ENCODE measurements around the gene EYS.
A peak's percentile ranks its signal among the peaks of the same experiment; 100 is the strongest.
"Not testable (repeated sequence)": the region's sequence is repeated elsewhere in the genome, so short reads cannot be mapped to it uniquely, and the experiment has no call there.

EYS gene

DNA sequence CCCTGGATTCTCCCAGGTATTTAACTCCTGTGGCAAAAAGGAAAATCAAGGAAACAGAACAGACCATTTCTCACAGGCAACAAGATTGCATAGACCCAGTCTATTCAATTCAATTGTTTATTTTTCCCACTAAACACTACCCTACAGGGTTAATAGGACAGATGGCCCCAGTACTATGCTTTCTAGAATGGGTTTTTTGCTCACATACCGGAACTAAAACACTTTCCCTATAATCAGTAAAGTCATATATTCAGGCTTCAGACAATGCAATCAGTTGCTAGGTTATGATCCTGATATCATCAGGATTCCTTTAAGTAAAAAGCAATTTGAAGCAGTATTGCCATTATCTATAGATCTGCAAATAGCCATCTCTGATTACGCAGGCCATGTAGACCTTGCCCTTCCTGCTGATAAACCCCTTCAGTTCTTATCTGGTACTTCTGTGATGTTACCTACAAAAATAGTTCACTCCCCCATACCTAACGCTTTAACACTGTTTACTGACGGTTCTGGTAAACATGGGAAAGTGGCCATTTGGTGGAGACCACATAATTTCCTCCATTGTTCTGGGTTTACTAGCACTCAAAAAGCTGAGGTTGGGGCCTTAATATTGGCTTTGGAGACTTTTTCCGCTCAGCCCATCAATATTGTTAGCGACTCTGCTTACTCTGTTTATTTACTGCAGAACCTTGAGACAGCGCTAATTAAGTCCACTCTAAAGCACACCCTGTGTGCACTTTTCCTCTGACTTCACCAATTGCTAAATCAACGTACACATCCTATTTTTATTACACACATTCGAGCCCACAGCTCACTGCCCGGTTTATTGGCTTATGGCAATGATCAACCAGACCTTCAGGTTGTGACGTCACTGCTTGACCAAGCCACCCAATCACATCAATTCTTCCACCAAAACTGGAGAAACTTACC, 1405.5 kb downstream of the EYS start:
- DNase-seq (ENCODE audit: low spot score), result no peak

DNA sequence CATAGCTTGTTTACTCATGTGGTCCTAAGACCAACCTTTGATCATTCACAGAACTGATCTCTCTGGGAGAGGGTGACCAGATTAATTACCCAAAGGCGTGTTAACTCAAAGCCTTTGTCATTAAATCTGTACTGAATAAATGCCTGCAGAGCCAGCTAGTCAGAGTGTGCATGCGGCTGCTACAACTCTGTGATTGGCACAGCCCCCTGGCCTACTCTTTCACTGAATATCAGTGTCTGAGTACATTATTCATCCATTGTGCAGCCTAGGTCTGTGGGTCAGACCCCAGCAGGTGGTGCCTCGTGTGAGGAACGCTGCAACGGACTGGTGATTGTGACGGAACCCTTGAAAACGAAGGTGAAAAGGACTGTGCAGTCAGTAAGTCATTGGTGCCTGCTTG, 1407.8 kb downstream of the EYS start:
- no peak for DNase-seq (ENCODE audit: low spot score)

DNA sequence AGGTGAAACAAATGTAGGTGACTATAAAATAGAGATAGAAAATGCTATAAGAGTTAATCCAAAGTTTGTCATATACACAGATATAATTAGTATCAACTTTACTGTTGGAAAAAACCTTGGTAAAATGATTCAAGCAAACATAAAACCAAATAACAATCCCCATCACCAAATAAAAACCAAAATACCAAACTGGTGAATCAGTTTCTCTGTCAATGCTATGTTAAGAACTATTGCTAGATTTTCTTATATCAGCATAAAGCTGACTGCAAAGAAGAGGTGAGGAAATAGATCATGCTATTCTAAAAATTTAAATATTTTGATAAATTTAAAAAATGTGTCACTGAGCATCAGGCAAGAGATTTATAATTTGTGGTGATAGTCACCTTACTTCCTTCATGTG, 1413.0 kb downstream of the EYS start:
- no peak for DNase-seq (ENCODE audit: low spot score)

DNA sequence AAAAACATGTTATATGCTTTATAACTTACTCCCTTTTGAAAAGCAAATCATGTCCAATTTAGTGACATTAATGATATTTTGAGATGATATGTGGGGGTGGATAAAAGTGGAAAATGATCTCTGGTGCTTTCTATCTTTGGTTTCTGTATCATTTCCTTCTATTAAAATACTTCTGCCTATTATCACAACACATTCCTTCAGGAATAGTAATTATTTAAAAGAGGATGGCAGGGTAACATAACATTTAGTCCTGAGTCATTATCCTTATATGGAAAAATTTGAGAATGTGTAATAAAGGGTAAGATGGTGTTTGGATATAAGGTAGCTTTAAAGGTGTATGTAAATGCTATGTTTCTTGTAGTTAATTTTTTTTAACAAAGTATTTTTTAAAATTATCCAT, 1413.7 kb downstream of the EYS start:
- DNase-seq (ENCODE audit: low spot score), result no peak

GRCh38 chr6:64290867-64291266, 1416.2 kb downstream of the EYS start:
- no peak for DNase-seq (ENCODE audit: low spot score)

- DNase-seq (ENCODE audit: low spot score), result no peak
These were observed 1417.1 kb downstream of the EYS start for GRCh38 chr6:64289931-64290330.

- DNase-seq (ENCODE audit: low spot score), result no peak
These were observed 1418.7 kb downstream of the EYS start for GRCh38 chr6:64288351-64288750.

- DNase-seq (ENCODE audit: low spot score), result no peak
These were observed 1425.9 kb downstream of the EYS start for GRCh38 chr6:64281167-64281566.

GRCh38 chr6:64280569-64280968, 1426.5 kb downstream of the EYS start:
- DNase-seq (ENCODE audit: low spot score), result peak; percentile 28

DNA sequence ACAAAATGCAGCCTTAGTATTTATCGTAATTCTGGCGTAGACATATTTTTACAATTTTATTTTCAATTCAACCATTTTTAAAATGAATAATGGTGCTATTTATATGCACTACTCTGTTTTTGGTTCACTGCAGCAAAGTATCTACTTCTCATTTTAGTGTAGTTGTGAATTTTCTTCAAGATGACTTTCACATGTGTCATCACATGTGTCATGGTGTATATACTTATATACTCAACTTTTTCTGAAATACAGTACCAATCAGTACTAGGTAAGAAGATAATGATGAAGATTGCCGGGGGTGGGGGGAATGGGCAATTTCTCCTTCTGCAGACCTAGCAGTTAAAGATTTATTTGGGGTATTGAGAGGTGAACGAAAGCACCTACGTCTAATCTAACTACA, 1436.9 kb downstream of the EYS start:
- DNase-seq (ENCODE audit: low spot score), result no peak

DNA sequence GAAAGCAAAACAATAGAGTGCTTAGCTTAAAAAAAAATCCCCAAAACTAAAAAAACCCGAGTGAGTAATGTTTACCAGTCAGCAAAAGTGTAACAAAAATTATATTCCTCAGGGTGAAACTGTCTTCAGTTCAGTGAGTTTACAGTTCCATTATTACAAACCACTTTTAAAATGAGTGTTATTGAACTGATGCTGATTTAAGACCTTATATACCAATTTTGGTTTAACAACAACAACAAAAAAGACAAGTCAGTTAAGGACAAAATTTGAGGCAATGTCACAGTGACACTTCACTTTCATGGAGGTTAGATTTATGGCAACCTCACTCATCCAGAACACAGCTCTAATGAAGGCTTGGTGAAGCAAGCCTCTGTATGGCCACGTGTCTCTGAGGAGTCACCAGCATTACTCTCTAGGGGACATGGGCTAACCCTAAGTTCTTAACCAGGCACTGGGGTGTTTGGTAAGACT, 1440.6 kb downstream of the EYS start:
- DNase-seq (ENCODE audit: low spot score), result no peak

GRCh38 chr6:64263778-64264177, 1443.2 kb downstream of the EYS start:
- no peak for DNase-seq (ENCODE audit: low spot score)

DNA sequence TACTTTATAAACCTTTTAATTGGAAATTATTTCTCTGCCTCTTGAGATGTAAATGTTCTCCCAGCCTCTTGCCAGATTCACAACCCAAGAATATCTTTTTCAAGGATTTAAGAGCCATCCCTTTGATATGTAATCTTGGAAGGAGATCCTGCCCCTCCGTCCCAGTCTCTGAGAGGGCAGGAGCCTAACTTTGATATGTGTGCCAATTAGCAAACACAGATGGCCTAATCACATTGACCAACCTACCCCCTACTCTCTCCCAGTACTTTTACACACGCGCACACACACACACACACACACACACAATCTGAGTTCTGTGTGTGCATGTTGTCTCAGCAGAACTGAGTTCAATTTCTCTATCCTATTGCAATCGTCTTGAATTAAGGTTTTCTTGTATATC, 1447.7 kb downstream of the EYS start:
- DNase-seq (ENCODE audit: low spot score), result no peak

DNA sequence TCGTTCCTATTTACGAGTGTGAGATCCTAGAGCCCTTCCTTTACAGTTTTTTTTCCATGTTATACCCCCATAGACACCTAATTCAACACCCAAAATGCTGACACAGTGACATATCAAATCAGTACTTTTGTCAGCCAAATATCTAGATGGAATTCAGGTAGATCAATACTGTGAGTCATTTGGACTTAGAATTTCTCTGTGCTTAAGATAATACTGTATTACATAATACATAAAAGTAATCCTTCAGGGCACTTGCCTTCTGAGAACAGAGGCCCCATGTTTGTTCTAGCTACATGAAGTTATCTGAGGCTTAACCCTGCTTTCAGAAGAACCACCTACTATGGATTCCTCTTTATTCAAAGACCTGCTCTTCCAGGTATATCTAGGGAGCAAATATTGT, 1448.3 kb downstream of the EYS start:
- no peak for DNase-seq (ENCODE audit: low spot score)

DNA sequence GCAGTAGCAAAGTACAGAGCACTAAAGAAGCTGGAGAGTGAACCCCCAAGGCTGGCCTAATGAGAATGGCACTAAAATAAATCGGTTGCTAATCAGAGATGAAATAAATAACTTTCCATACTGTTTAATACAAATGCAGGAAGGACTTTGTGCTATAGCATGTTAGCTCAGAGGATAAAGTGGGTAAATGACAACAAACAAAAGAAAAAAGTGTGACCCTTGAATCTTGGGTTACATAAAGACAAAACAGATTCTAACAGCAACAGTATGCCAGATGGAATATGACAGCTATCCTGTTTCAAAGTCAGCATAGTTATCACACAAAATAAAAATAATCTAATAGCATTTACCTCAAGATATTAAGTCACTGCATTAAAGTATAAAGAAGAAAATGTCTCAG, 1448.7 kb downstream of the EYS start:
- no peak for DNase-seq (ENCODE audit: low spot score)

DNA sequence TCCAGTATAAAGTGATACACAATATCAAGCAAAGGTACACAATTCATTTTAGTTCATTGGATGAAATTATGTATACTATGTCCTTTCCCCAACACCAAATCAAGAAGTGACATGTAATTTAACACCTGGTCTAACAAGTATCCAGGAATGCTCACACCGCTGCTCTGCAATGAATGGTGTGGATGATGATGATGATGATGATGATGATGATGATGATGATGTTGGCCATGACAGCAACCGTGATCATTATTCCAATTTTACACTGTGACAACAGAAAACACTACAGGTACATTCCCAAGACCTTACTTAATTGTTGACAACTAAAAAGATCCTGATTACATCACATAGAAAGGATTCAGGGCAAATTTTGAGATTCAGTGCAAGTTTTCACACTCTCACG, 1449.4 kb downstream of the EYS start:
- no peak for DNase-seq (ENCODE audit: low spot score)

DNA sequence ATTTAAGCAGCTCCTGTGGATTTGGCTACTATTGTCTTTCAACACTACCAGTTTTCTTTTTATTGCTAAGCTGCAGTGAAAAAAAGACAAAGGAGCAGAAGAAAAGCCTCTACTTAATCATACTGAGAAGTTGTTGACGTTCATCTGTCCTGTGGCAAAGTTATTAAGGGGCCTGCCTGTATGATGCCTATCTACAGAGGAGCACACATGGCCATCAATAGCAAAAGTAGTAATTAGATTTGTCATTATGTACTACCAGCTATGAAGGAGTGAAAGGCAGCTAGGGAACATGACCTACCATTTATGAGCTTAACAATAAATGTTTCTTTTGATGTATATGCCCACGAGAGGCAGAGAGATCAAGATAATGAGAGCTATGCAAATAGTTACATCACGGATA, 1450.5 kb downstream of the EYS start:
- DNase-seq (ENCODE audit: low spot score), result no peak

- DNase-seq (ENCODE audit: low spot score), result no peak
These were observed 1452.0 kb downstream of the EYS start for GRCh38 chr6:64255000-64255399.

DNA sequence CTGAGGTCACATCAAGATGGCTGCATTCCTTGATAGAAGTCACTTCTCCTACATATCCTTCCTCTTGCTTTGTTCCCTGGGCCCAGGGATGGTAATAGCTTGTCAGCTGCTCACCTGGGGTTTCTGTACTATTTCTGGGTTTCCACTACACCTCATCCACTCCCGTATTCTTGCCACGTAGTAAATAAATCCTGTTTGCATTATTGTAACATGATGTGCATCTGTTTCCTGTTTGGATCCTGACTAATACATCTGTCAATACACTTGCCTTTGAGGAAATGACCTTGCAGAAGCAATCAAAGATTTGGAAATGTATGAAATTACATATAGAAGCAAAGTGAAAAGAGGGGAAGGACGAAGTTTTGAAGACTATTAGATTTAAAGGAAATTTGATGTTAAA, 1452.5 kb downstream of the EYS start:
- no peak for DNase-seq (ENCODE audit: low spot score)

DNA sequence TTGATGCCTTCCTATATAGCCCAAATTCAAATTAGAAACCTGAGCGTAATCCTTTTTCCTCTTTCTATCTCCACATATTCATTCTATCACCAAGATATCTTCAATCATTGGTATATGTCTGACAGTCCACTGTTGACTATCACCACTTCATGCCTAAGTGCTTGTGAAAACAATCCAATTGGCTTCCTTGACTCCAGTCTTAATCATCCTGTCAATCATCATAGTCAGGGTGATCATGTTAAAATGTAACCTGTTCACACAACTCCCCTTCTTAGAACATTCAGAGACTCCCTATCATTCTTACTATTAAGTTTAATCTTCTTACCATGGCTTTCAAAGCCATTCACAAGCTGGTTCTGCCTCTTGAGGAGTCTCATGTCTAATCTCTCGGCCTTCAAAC, 1454.8 kb downstream of the EYS start:
- no peak for DNase-seq (ENCODE audit: low spot score)

GRCh38 chr6:64250126-64250525, 1456.9 kb downstream of the EYS start:
- DNase-seq (ENCODE audit: low spot score), result no peak

GRCh38 chr6:64249115-64249514, 1457.9 kb downstream of the EYS start:
- no peak for DNase-seq (ENCODE audit: low spot score)

DNA sequence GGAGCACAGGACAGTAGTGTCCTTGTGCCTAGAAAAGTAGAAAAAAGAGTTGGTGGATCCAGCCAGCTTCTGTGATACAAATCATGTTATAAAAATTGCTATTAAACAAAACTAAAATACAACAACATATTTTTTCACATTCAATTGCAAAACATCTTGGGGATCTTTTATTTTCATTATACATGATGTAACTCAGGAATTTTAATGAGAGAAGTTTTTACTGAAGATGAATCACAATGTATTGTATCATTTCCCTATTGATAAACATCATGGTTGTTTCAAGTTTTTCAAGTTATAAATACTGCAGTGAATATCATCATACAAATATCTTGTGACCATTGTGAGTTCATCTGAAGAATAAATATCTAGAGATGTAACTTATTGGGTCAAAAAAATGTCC, 1463.4 kb downstream of the EYS start:
- no peak for DNase-seq (ENCODE audit: low spot score)

DNA sequence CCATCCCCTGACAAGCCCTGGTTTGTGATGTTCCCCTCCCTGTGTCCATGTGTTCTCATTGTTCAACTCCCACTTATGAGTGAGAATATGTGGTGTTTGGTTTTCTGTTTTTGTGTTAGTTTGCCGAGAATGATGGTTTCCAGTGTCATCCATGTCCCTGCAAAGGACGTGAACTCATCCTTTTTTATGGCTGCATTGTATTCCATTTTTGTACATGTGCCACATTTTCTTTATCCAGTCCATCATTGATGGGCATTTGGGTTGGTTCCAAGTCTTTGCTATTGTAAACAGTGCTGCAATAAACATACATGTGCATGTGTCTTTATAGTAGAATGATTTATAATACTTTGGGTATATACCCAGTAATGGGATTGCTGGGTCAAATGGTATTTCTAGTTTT, 1468.1 kb downstream of the EYS start:
- DNase-seq (ENCODE audit: low spot score), result not testable (repeated sequence)

All from putamen (tissue), 1 donor.